GM18867 (cell line): ENCODE measurements around the gene GLB1L.
"Not testable (repeated sequence)": the region's sequence is repeated elsewhere in the genome, so short reads cannot be mapped to it uniquely, and the experiment has no call there.

Experiments used
- ATAC-seq: cut with Tn5 transposase; IDR thresholded peaks from one replicate; pipeline ENCODE4 v1.9.1; 2021; ENCODE audit warnings: mild to moderate bottlenecking, moderate library complexity; ENCODE audit not compliant: unreplicated experiment

GLB1L gene

DNA sequence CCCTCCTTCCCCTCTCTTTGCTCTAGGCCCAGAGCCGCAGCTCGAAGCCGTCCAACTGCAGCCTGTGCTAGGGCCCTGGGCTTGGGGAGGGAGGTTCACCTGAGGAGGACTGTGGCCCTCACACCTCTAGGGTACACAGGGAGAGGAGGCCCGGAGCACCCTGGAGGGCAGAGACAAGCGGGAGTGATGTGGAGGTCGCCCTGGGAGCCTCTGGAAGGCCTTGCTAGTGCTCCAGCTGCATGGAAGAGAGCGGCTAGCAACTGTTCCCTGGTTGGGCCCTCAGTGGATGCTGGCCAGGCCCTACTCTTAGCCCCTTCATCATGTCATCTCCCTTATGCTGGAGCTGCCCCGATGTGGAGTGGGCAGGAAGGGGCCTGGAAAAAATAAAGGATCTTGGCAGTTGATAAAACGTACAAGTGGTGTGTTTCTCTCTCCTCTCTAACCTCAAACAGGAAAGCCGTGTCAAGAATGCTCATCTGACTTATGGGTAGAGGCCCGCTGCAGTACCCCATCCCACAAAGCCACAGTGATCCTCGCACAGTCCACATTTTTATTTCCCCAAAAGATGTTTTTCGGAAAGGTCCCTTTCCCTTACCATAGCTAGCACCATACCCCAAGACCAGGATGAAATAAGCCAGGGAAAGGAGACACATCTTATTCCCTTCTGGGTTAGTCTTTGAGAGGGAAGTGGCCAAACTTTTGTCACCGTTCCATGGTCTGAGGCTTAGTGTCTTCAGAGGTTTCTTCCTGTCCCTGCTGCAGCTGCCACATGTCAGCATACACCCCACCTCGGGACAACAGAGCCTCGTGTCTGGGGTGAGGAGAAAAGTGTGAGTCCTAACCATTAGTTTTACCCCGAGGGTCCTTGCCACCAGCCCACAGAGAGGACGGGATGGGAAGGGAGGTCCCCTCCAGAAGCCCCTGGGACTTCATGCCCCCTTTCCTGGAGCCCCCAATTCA, 35.7 kb downstream of the GLB1L start:
- ATAC-seq = no peak

DNA sequence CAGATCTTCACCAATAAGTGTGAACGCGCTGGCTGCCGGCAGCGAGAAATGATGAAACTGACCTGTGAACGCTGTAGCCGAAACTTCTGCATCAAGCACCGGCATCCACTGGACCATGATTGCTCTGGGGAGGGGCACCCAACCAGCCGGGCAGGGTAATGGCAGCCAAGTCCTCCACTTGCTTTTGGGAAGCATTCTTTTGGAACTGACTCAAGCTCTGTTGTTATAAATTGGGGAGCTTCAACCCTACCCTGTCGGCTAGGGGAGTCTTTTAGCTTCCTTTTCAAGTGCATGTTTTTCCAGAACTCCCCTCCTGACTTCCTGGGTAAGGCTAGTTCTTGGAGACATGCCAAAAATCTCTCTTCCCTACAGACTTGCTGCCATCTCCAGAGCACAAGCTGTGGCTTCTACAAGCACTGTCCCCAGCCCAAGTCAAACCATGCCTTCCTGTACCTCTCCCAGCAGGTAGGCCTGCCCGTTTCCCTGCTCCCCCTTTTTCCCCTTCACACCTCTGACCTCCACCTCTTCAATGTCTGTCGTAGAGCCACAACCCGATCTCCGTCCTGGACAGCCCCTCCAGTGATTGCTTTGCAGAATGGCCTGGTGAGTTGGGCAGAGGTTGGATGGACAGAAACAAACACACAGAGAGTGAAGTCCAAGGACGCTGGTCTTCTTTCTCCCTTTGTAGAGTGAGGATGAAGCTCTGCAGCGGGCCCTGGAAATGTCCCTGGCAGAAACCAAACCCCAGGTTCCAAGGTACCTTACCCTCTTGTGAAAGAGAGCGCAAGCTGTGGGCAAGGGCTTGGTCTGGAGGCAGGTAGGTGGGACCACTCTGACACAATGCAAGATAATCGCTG, 37.1 kb downstream of the GLB1L start:
- no peak for ATAC-seq

DNA sequence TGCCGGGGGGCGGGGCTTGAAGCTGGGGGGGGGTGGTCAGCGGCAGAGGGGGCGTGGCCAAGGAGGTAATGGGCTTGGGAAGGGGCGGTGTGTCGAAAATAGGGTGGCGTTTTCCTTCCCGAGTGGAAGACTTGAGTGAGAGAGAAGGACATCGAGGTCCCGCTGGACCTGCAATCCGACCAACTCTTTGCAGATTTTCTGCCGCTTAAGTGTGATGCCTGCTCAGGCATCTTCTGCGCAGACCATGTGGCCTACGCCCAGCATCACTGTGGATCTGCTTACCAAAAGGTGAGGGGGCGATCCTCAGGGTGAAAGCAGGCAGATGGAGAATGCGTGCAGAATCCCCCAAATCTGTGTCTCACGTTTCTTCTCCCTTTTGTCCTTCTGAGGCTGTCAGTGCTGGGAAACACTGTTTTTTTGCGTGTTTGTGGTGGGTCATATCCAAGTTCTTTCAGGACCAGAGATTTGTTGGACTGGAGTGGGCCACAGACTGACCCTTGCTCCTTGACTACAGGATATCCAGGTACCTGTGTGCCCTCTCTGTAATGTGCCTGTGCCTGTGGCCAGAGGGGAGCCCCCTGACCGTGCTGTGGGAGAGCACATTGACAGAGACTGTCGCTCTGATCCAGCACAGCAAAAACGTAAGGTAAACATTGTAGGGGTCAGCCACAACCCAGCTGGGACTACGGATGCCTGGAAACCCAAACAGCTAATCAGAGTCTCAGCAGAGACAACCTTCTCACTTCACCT, 37.9 kb downstream of the GLB1L start:
- ATAC-seq = no peak

DNA sequence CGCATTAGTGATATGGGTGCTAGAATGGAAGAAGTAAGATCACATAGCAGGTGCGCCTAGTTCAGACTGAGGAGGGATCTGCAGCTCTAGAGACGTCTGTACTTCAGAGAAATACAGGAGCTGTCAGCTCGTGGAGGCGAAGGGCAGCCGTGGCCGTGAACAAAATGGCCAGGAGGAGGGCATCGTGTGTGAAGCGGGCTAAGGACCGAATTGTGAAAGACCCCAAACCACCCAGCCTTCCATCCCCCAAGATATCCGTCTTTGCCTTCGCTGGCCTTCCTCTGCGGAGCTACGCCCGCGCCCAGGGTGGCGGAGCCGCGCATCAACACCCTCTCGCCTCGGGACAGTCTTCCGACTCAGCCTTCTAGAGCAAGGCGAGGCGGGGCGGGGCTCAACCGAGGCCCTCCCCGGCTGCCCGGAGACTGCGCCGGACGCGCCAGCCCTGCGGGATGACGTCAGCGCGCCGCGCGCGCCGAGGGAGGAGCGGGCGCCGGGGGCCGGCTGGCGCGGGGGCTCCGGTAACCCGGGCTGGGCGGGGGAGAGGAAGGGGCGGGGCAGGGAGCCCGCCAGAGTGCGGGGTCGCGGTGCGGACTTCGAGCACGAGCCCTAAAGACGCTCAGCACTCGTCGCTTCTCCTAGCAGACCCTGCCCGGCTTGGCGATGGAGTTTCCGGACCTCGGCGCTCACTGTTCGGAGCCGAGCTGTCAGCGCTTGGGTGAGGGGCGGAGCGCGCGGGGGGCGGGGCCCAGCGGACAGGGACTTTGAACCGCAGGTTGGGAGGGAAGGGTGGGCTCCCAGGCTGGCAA, 38.7 kb downstream of the GLB1L start, which contains the start of gene ZFAND2B:
Gene ZFAND2B, plus strand, starts transcription at position 455 of the 806 bp plus-strand sequence. Its CDS starts 206 bp downstream, at position 661.
- ATAC-seq = peak; percentile 96

DNA sequence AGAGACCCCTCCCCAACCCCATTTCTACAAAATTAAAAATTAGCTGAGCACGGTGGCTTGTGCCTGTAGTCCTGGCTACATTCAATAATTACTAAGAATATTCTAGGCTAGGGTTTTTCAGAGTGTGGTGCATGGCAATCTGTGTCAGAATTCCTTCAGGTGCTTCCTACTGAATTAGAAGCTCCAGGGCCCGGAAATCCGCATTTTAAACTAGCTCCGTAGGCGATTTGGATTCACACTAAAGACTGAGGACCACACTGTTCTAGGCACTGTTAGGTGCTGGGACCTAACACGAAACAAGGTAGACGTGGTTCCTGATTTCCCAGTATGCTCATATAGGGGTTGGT, 39.3 kb downstream of the GLB1L start:
- no peak for ATAC-seq

DNA sequence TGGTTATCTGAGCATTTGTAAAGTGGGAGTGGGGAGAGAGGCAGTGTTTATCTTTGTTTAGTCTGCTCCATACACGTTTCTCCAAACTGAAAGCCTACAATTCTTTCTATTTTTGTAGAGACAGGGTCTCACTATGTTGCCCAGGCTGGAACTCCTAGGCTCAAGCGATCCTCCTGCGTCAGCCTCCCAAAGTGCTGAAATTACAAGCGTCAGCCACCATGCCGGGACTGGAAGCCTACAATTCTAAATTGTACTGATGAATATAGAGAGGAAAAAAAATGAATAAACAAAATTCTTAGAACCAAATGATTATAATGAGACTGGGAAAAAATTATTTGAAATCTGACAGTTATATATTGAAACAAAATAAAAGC, 40.1 kb downstream of the GLB1L start:
- ATAC-seq = no peak

DNA sequence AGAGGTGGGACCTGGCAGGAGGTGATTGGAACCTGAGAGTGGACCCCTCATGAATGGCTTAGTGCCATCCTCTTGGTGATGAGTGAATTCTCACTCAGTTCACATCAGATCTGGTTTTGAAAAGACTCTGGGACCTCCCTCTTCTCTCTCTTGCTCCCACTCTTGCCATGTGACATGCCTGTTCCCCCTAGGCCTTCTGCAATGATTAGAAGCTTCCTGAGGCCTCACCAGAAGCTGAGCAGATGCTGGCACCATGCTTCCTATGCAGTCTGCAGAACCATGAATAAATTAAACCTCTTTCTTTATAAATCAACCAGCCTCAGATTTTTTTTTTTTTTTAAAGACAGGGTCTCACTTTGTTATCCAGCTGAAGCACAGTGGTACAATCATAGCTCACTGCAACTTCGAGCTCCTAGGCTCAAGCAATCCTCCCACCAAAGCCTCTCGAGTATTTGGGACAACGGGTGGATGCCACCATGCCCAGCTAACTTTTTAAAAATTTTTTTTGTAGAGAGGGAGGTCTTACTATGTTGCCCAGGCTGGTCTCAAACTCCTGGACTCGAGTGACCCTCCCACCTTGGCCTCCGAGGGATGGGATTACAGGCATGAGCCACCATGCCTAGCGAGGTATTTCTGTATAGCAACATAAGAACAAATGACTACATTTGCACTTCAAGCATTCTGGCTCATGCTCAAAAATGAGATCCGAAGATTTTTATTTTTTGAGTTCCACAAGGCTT, 40.6 kb downstream of the GLB1L start:
- no peak for ATAC-seq

DNA sequence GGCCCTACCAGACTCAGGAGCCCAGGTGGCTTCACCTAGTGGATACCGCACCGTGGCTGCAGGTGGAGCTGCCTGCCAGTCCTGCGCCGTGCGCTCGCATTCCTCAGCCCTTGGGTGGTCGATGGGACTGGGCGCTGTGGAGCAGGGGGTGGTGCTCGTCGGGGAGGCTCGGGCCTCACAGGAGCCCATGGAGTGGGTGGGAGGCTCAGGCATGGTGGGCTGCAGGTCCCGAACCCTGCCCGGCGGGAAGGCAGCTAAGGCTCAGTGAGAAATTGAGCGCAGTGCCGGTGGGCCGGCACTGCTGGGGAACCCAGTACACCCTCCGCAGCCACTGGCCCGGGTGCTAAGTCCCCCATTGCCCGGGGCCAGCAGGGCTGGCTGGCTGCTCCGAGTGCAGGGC, 43.9 kb downstream of the GLB1L start:
- ATAC-seq = not testable (repeated sequence)

DNA sequence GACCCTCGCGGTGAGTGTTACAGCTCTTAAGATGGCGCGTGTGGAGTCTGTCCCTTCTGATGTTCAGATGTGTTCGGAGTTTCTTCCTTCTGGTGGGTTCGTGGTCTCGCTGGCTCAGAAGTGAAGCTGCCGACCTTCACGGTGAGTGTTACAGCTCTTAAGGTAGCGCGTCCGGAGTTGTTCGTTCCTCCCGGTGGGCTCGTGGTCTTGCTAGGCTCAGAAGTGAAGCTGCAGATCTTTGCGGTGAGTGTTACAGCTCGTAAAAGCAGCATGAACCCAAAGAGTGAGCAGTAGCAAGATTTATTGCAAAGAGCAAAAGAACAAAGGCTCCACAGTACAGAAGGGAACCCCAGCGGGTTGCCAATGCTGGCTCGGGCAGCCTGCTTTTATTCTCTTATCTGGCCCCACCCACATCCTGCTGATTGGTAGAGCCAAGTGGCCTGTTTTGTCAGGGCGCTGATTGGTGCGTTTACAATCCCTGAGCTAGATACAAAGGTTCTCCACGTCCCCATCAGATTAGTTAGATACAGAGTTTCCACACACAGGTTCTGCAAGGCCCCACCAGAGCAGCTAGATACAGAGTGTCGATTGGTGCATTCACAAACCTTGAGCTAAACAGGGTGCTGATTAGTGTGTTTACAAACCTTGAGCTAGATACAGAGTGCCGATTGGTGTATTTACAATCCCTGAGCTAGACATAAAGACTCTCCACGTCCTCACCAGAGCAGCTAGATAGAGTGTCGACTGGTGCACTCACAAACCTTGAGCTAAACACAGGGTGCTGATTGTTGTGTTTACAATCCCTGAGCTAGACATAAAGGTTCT, 44.5 kb downstream of the GLB1L start:
- ATAC-seq = not testable (repeated sequence)

DNA sequence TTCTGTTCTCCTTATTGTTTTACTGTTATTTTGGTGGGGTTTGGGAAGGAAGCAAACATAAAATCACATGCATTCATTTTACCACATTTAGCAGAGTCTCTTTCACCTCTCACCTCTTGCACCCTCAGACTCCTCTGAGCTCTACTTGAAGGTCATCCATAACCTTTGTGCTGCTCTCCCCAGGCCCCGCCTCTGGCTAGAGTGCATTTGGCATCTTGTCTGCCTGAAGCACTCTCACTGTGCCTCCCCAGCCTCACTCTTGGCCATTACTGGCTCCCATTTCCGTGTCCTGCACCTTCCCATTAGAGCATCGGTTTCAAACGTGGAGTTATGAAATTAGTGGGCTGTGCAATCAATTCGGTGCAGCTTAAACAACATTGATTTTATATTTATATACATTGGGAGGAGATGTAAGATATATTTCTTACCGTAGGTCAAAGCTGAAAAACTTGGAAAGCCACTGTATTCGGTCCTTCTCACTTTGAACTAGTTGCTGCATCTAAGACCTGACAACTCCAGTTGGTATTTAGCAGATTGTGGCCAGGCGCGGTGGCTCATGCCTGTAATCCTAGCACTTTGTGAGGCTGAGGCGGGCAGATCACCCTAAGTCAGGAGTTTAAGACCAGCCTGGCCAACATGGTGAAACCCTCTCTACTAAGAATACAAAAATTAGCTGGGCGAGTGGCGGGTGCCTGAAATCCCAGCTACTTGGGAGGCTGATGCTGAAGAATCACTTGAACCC, 45.6 kb downstream of the GLB1L start:
- ATAC-seq = no peak

DNA sequence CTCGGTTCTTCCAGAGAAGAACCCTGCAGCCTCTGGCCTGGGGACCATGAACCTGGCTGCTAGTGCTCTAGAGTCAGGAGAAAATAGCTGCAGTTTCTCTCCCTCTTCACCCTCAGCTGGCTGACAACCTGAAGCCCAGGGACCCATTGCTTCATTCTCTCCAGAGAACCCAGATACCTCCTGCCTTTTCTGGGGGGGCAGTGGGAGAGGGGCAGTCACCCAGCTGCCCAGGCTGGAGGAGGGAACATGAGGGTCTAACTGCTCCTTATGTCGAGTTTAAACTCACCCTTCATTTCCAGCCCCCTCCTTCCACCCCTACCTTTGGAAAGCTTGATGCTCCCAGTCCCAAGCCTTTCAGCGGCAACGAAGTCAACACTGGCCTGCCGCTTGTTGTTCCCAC, 46.3 kb downstream of the GLB1L start:
- ATAC-seq = no peak

DNA sequence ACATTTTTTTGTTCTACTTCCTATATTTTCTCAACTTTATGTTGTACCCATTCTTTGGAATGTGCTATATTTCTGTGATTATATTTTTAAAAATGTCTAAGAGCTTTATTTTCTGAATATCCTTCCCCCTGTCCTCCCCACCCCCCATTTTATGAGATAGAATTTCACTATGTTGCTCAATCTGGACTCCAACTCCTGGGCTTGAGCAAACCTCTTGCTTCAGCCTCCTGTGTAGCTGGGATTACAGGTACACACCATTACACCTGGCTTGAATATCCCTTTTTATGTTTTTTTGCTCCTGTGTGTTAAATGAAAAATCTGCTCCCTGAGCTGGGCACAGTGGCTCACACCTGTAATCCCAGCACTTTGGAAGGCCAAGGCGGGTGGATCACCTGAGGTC, 47.9 kb downstream of the GLB1L start:
- no peak for ATAC-seq

DNA sequence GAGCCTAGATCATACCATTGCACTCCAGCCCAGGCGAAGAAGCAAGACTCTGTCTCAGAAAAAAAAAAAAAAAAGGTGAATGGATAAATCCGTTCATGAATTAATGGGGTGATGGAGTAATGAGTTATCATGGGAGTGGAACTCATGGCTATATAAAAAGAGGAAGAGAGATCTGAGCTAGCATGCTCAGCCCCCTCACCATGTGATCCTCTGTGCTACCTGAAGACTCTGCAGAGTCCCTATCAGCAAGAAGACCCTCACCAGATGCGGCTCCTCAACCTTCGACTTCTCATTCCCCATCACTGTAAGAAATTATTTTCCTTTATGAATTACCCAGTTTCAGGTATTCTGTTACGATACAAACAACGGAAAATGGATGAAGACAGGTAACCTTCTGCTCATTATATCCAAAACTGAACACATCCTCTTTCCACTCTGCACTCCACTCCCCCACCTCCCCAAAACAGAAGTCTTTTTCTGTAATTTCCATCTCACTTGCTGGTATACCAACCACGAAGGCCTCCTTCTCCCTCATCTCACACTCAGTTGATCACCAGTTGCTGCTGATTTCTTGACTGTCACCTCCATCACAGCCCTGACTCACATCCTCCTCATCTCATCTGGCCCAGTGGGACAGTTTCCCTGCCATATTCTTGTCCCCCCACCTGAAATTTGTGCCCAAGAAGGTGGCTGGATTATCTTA, 58.3 kb downstream of the GLB1L start:
- ATAC-seq = no peak
